H1 (cell line): ENCODE data around the gene CCT5. TPM values are rescaled to one million over a fixed set of nuclear protein-coding genes. Genes with fewer than 3 reads are reported as not detected.

Source experiments
- CTCF ChIA-PET: fragments of 300-600 bp; sonication (Branson Sonifier 250); formaldehyde crosslinking; loops from one replicate; lab custom pipeline; 2021; ENCODE audit not compliant: partially characterized antibody; lab: Charles Lee
- POLR2A ChIA-PET: fragments of 300-600 bp; sonication (Branson Sonifier 250); formaldehyde crosslinking; loops from one replicate; lab custom pipeline; 2021; ENCODE audit warnings: inconsistent platforms; ENCODE audit not compliant: partially characterized antibody; lab: Charles Lee
- DNase-seq, 2 experiments: peaks; one replicate each; pipeline versions ENCODE4 v3.0.0 to v3.0.0-alpha.2; 2010 to 2022; ENCODE audit warnings: low spot score in 2 of 2, low read depth in 1 of 2, mixed read lengths in 1 of 2
- FAIRE-seq: peaks from 2 replicates; lab custom pipeline; 2011; peaks lifted over from hg19 to GRCh38; lab: Jason Lieb, UNC
- H2AFZ ChIP-seq: 2 replicates; pipeline ENCODE4 v1.8.1; 2012; ENCODE audit warnings: low read length, inconsistent platforms
- H2AK5ac ChIP-seq: 2 replicates; pipeline ENCODE4 v1.6.1; 2013; ENCODE audit warnings: low read depth, low read length
- H2BK120ac ChIP-seq: replicated peaks from 2 replicates; pipeline ENCODE3; 2013; ENCODE audit warnings: low read depth, low read length, inconsistent platforms
- H2BK12ac ChIP-seq: 2 replicates; pipeline ENCODE4 v1.6.1; 2013; ENCODE audit warnings: low read depth, low read length
- H2BK15ac ChIP-seq: 2 replicates; pipeline ENCODE4 v1.6.1; 2013; ENCODE audit warnings: low read length
- H2BK20ac ChIP-seq: 2 replicates; pipeline ENCODE4 v1.6.1; 2013; ENCODE audit warnings: low read length
- H2BK5ac ChIP-seq: 2 replicates; pipeline ENCODE4 v1.6.1; 2013; ENCODE audit warnings: low read depth, low read length
- H3K14ac ChIP-seq: 2 replicates; pipeline ENCODE4 v1.6.1; 2013; ENCODE audit warnings: inconsistent platforms; ENCODE audit not compliant: insufficient read length
- H3K18ac ChIP-seq: 2 replicates; pipeline ENCODE4 v1.6.1; 2013; ENCODE audit warnings: low read length; ENCODE audit errors: extremely low read depth
- H3K23ac ChIP-seq: 2 replicates; pipeline ENCODE4 v1.6.1; 2013; ENCODE audit warnings: inconsistent platforms; ENCODE audit not compliant: insufficient read length
- H3K23me2 ChIP-seq: 2 replicates; pipeline ENCODE4 v1.6.1; 2013; ENCODE audit warnings: low read depth, low read length
- H3K27ac ChIP-seq: 2 replicates; pipeline ENCODE4 v1.6.1; 2011; ENCODE audit warnings: low read depth, low read length, inconsistent platforms
- H3K27me3 ChIP-seq, 4 experiments: replicated peaks in 1 of 4; 1 replicate in 1 of 4; 2 replicates in 3 of 4; pipeline versions ENCODE4 v1.6.1 to v1.8.1; 2011 to 2013; ENCODE audit warnings: low read length in 3 of 4, mild to moderate bottlenecking in 3 of 4, inconsistent platforms in 2 of 4, mixed read lengths in 2 of 4, moderate library complexity in 1 of 4; ENCODE audit not compliant: control insufficient read depth in 3 of 4, insufficient read depth in 3 of 4; ENCODE audit errors: extremely low read depth in 1 of 4
- H3K36me3 ChIP-seq, 4 experiments: 2 replicates each; pipeline versions ENCODE4 v1.6.1 to v1.8.1; 2011 to 2013; ENCODE audit warnings: mild to moderate bottlenecking in 4 of 4, low read length in 3 of 4, moderate library complexity in 2 of 4, control low read depth in 1 of 4, inconsistent platforms in 1 of 4; ENCODE audit not compliant: insufficient read depth in 4 of 4, control insufficient read depth in 2 of 4
- H3K4ac ChIP-seq: replicated peaks from 2 replicates; pipeline ENCODE3; 2013; ENCODE audit warnings: low read length, low read depth, mixed read lengths, inconsistent platforms; ENCODE audit not compliant: insufficient read length
- H3K4me1 ChIP-seq, 4 experiments: replicated peaks in 1 of 4; 1 replicate in 1 of 4; 2 replicates in 3 of 4; pipeline versions ENCODE4 v1.6.1 to v1.8.1; 2011 to 2013; ENCODE audit warnings: low read length in 3 of 4, inconsistent platforms in 2 of 4, mixed read lengths in 1 of 4; ENCODE audit not compliant: insufficient read depth in 4 of 4, control insufficient read depth in 3 of 4
- H3K4me2 ChIP-seq, 2 experiments: 2 replicates each; pipeline versions ENCODE4 v1.6.1 to v1.8.1; 2011 to 2013; ENCODE audit warnings: low read depth in 2 of 2, low read length in 2 of 2, control low read depth in 1 of 2, inconsistent platforms in 1 of 2, mild to moderate bottlenecking in 1 of 2; ENCODE audit not compliant: insufficient read depth in 1 of 2
- H3K4me3 ChIP-seq, 4 experiments: fragments of 200-600, 300-600 bp in 1 of 4; sonication (generic), shearing (Covaris generic), sonication (Bioruptor Twin) in 1 of 4; 2 replicates each; pipeline versions ENCODE4 v1.5.1 to v1.8.1; 2011 to 2016; ENCODE audit warnings: low read length in 4 of 4, low read depth in 3 of 4, control low read depth in 2 of 4, inconsistent platforms in 2 of 4, mild to moderate bottlenecking in 2 of 4, mixed read lengths in 1 of 4, moderate library complexity in 1 of 4; ENCODE audit not compliant: insufficient read depth in 2 of 4; ENCODE audit errors: extremely low read depth in 1 of 4
- H3K56ac ChIP-seq: replicated peaks from 2 replicates; pipeline ENCODE3; 2013; ENCODE audit warnings: low read depth, mild to moderate bottlenecking, mixed read lengths, low read length, inconsistent platforms; ENCODE audit not compliant: insufficient read length
- H3K79me1 ChIP-seq: 2 replicates; pipeline ENCODE4 v1.6.1; 2013; ENCODE audit warnings: low read depth, low read length, control low read depth
- H3K79me2 ChIP-seq, 2 experiments: 2 replicates each; pipeline versions ENCODE4 v1.6.1 to v1.8.1; 2012 to 2013; ENCODE audit warnings: low read length in 2 of 2, mild to moderate bottlenecking in 2 of 2, inconsistent platforms in 1 of 2; ENCODE audit not compliant: insufficient read depth in 2 of 2, control insufficient read depth in 1 of 2
- H3K9ac ChIP-seq, 4 experiments: replicated peaks in 1 of 4; 1 replicate in 1 of 4; 2 replicates in 3 of 4; pipeline versions ENCODE4 v1.6.1 to v1.8.1; 2011 to 2013; ENCODE audit warnings: low read depth in 3 of 4, low read length in 3 of 4, control low read depth in 2 of 4, mild to moderate bottlenecking in 2 of 4, moderate library complexity in 2 of 4, inconsistent platforms in 1 of 4; ENCODE audit errors: extremely low read depth in 1 of 4
- H3K9me3 ChIP-seq, 2 experiments: 2 replicates each; pipeline versions ENCODE4 v1.6.1 to v1.8.1; 2012 to 2013; ENCODE audit warnings: mild to moderate bottlenecking in 2 of 2, moderate library complexity in 2 of 2, control low read depth in 1 of 2, inconsistent platforms in 1 of 2, low read depth in 1 of 2, low read length in 1 of 2, mixed read lengths in 1 of 2; ENCODE audit not compliant: insufficient read depth in 2 of 2
- H4K20me1 ChIP-seq, 2 experiments: replicated peaks in 1 of 2; 2 replicates each; pipeline versions ENCODE3 to v1.8.1; 2011 to 2013; ENCODE audit warnings: inconsistent platforms in 2 of 2, low read length in 2 of 2, mild to moderate bottlenecking in 1 of 2; ENCODE audit not compliant: insufficient read depth in 2 of 2, control insufficient read depth in 1 of 2
- H4K5ac ChIP-seq: 2 replicates; pipeline ENCODE4 v1.6.1; 2013; ENCODE audit warnings: low read length, low read depth, mixed read lengths, inconsistent platforms; ENCODE audit not compliant: insufficient read length
- H4K8ac ChIP-seq: 2 replicates; pipeline ENCODE4 v1.8.0; 2013; ENCODE audit warnings: mild to moderate bottlenecking, moderate library complexity, low read length, inconsistent platforms; ENCODE audit not compliant: insufficient read depth; ENCODE audit errors: extremely low read depth
- H4K91ac ChIP-seq: replicated peaks from 2 replicates; pipeline ENCODE3; 2013; ENCODE audit warnings: low read length, mixed read lengths, inconsistent platforms; ENCODE audit not compliant: insufficient read length
- ASH2L ChIP-seq: fragments of 200-600, 300-600 bp; sonication (generic); IDR thresholded peaks from one replicate; pipeline ENCODE4 v1.7.1; 2017; ENCODE audit warnings: low read length
- ATF3 ChIP-seq: IDR thresholded peaks from 2 replicates; pipeline ENCODE4 v1.6.1; 2011; ENCODE audit warnings: low read depth, mild to moderate bottlenecking, low read length; ENCODE audit not compliant: insufficient read depth
- GABPA ChIP-seq: IDR thresholded peaks from 2 replicates; pipeline ENCODE4 v1.6.1; 2011; ENCODE audit warnings: mild to moderate bottlenecking, low read length, moderate library complexity, borderline replicate concordance; ENCODE audit not compliant: insufficient read depth
- KDM4A ChIP-seq: IDR thresholded peaks from one replicate; pipeline ENCODE4 v1.7.1; 2012; ENCODE audit warnings: low read depth, mild to moderate bottlenecking, moderate library complexity, low read length, inconsistent platforms; ENCODE audit not compliant: severe bottlenecking
- NRF1 ChIP-seq: IDR thresholded peaks from 2 replicates; pipeline ENCODE4 v1.6.1; 2011; ENCODE audit warnings: mild to moderate bottlenecking, low read depth, low read length, improper control_type of control experiment
- POLR2A ChIP-seq, 2 experiments: IDR thresholded peaks; 1 replicate in 1 of 2; 2 replicates in 1 of 2; pipeline ENCODE4 v1.6.1; 2011; ENCODE audit warnings: low read depth in 2 of 2, low read length in 2 of 2, mild to moderate bottlenecking in 2 of 2; ENCODE audit errors: control extremely low read depth in 1 of 2
- POU5F1 ChIP-seq: IDR thresholded peaks from 2 replicates; pipeline ENCODE4 v1.6.1; 2011; ENCODE audit warnings: low read depth, mild to moderate bottlenecking, low read length, moderate library complexity
- RFX5 ChIP-seq: IDR thresholded peaks from 2 replicates; pipeline ENCODE4 v1.6.1; 2011; ENCODE audit warnings: low read depth, low read length, improper control_type of control experiment, borderline replicate concordance
- SUZ12 ChIP-seq: fragments of 200-600 bp; sonication (generic); IDR thresholded peaks from 2 replicates; pipeline ENCODE4 v1.6.1; 2012; ENCODE audit warnings: mild to moderate bottlenecking, inconsistent platforms, low read length, moderate library complexity, mixed read lengths
- TBP ChIP-seq: IDR thresholded peaks from 2 replicates; pipeline ENCODE4 v1.6.1; 2011; ENCODE audit warnings: low read depth, low read length, improper control_type of control experiment
- WGBS, 2 experiments: shearing (Covaris generic) in 1 of 2; methylation state at CpG; one replicate each; pipeline versions ENCODE4 v1.1.6 to v1.1.7; 2013 to 2015; ENCODE audit warnings: low lambda C conversion rate in 2 of 2, mixed read lengths in 2 of 2, inconsistent platforms in 1 of 2, low coverage in 1 of 2, missing lambda C conversion rate in 1 of 2; ENCODE audit not compliant: insufficient replicate concordance in 2 of 2, insufficient coverage in 1 of 2, insufficient read length in 1 of 2; ENCODE audit errors: extremely low coverage in 1 of 2, missing lambda C conversion rate in 1 of 2; 5-methylcytosine and 5-hydroxymethylcytosine counted together
- polyA plus RNA-seq, 7 experiments: library from polyadenylated mRNA; depleted of rRNA in 3 of 7; stranded (reverse) in 5 of 7; unstranded in 2 of 7; fragments of >200 nt in 5 of 7; fragments of 200-250 nt in 2 of 7; gene quantifications; 1 replicate in 5 of 7; 2 replicates in 1 of 7; 4 replicates in 1 of 7; pipeline versions ENCODE4 v1.2.1 to v1.2.3, GENCODE V29; 2011 to 2013; ENCODE audit warnings: missing spikeins in 2 of 7, mixed read lengths in 2 of 7
- total RNA-seq: library from RNA; stranded (reverse); fragmentation: NEBNext Ultra II Directional; extraction: Animal tissue kit (Norgen Biotek cat#: 25700); gene quantifications from 2 replicates; pipeline ENCODE4 v1.2.1, GENCODE V29; 2021

Gene CCT5
- total and polyA plus RNA-seq, 2 of the 8 experiments (the other 6 are each of a cell fraction or from before 2014, with no cell fraction given), result 425 to 549 TPM

- no peak overlapping the region for H3K4me2 ChIP-seq
- H3K18ac ChIP-seq, result no peak overlapping the region
- no peaks in the 10 kb centered on the region for H3K79me1 ChIP-seq
- H3K14ac ChIP-seq, result no peak overlapping the region
- H2AFZ ChIP-seq, result no peak overlapping the region
- H2BK12ac ChIP-seq, result no peak overlapping the region
- H3K4ac ChIP-seq, result no peak overlapping the region
- H3K27ac ChIP-seq, result no peak overlapping the region
- H2BK15ac ChIP-seq, result no peak overlapping the region
- ChIA-PET POLR2A (interaction anchor here (0.7 to 0.9 kb wide), 2 partner anchors 14 to 17 kb away, joined by 3 read pairs; no protein-coding TSS in a partner anchor), CTCF (interaction anchor here (0.6 to 2.0 kb wide), 32 partner anchors 8 to 1293 kb away, joined by 3 to 13 read pairs (median 4); partner anchors contain the start of gene ATPSCKMT)
- H3K27me3 ChIP-seq, result no peaks in the 10 kb centered on the region
- no peak overlapping the region for H2BK120ac ChIP-seq
- H2AK5ac ChIP-seq, result no peak overlapping the region
- H3K36me3 ChIP-seq, result no peaks in the 10 kb centered on the region; a peak in 2 of 8 replicates
- H3K23me2 ChIP-seq, result no peaks in the 10 kb centered on the region
- no peak overlapping the region for H3K56ac ChIP-seq
- TF ChIP-seq SUZ12 (no peak), KDM4A (no peak), TBP (no peak), GABPA (no peak), ATF3 (no peak), POU5F1 (no peak), POLR2A (IDR thresholded peaks at IDR 0.05; ENCODE audit: control extremely low read depth in 1 of 2, low read depth in 2 of 2, low read length in 2 of 2) (no peak), RFX5 (no peak), ASH2L (no peak), NRF1 (no peak)
- 62% methylated on average over 3 of the region's 3 CpGs; no CpG with 5 or more reads in 1 of the 2 experiments for WGBS, 2 experiments
- H3K79me2 ChIP-seq, result no peaks in the 10 kb centered on the region
- H3K4me1 ChIP-seq, result peaks cover 2 to 9% (median 4%) of the 10 kb centered on the region in 4 experiments; a peak in 3 of 7 replicates
- no peaks in the 10 kb centered on the region for H4K20me1 ChIP-seq
- DNase-seq (no peak), FAIRE-seq (no peak)
- H3K23ac ChIP-seq, result no peak overlapping the region
- no peak overlapping the region for H3K9ac ChIP-seq
- no peak overlapping the region for H4K8ac ChIP-seq
- H4K91ac ChIP-seq, result no peak overlapping the region
- H2BK20ac ChIP-seq, result no peak overlapping the region
- H3K9me3 ChIP-seq, result peaks cover 11 to 15% of the 10 kb centered on the region in 2 experiments; a peak in 3 of 4 replicates
- no peak overlapping the region for H2BK5ac ChIP-seq
- H4K5ac ChIP-seq, result no peak overlapping the region
- H3K4me3 ChIP-seq, result no peak overlapping the region; a peak in 1 of 8 replicates
These were observed 47.8 kb upstream of the CCT5 start for GRCh38 chr5:10202089-10202910.
